Fibroblast of skin of left biceps (primary cell): ENCODE measurements around the gene CCDC183.
"Not testable (repeated sequence)": the region's sequence is repeated elsewhere in the genome, so short reads cannot be mapped to it uniquely, and the experiment has no call there.

Experiments used
- DNase-seq, 2 experiments: peaks; one replicate each; pipeline ENCODE4 v3.0.0-alpha.2; 2013; ENCODE audit warnings: low read depth in 2 of 2

The CCDC183 gene

DNA sequence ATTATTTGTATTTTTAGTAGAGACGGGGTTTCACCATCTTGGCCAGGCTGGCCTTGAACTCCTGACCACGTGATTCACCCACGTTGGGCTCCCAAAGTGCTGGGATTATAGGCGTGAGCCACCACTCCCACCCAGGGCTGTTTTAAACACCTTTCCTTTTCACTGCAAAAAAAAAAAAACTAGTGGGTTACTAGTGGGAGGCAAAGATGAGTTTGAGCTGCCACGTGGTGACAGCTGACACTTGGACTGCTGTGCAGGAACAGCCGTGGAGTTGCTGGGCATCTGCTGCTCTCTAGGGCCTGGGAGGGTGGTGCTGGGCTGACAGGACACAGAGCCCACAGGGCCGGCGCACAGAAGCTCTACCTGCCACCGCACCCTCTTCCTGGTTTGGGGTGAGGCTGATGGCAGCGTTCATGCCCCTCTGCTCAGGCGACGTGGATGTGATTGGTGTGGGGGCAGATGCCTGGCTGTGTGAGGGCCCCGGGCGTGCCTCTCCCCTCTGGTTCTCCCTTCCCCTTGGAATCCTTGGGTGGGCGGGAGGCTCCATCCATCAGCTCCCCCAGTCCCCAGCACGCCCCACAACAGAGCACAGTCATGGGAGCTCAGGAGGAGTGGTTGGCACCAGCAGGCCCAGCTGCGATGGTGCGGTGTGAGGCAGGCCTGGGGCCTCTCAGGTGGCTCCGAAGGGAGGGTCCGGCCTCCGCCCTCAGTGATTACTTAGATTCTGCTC is 28.5 kb downstream of the CCDC183 start:
- DNase-seq, result no peak

DNA sequence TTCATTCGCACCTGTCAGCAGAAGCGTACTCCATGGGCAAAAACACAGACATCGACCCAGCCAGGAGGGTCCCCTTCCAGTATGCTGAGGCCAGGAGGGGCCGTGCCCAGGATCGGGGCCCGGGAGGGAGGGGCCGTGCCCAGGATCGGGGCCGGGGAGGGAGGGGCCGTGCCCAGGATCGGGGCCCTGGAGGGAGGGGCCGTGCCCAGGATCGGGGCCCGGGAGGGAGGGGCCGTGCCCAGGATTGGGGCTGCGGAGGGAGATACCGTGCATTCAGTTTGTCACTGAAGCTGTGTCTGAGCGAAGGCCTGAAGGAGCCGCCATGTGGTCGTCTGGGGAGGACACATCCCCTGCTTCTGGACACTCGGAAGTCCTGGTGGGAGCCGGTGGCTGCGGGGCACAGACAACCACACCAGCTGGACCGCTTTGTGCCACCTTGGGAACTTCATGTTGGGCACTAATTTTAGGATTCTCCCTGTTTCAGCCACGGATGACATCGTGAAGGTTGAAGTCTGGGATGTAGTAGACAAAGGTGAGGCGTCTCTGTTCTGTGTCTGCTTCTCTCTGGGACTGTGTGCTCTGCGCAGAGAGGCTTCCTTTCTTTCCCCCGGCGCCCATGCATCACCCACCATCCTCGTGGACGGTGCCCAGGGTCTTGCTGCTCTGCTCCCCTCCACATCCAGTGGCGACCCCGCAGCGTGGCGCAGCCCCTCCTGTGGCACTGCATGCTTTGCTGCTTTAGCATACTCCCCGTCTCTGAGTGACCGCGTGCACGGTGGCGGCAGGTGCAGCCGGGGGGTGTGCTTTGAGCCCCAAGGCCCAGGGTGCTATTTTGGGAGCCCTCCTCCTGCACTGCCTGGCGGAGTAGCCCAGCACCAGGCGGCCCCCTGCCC is 29.4 kb downstream of the CCDC183 start:
- no peak for DNase-seq

DNA sequence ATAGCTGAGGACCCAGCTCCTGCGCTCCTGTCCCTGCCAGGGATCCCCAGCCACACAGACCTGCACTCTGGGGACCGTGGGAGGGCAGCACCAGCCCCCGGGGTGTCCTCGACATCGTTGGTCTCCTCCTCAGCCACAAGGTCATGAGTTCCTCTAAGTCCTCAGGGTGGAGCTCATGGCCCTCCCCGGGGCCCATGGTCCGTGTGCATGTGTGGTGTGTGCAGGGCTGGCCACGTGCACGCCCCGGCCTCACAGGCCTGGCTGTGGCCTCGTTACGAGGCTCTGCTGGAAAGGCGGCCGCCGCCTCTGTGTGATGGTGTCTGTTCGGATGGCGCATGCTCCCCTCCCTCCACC is 30.0 kb downstream of the CCDC183 start:
- DNase-seq, result no peak

DNA sequence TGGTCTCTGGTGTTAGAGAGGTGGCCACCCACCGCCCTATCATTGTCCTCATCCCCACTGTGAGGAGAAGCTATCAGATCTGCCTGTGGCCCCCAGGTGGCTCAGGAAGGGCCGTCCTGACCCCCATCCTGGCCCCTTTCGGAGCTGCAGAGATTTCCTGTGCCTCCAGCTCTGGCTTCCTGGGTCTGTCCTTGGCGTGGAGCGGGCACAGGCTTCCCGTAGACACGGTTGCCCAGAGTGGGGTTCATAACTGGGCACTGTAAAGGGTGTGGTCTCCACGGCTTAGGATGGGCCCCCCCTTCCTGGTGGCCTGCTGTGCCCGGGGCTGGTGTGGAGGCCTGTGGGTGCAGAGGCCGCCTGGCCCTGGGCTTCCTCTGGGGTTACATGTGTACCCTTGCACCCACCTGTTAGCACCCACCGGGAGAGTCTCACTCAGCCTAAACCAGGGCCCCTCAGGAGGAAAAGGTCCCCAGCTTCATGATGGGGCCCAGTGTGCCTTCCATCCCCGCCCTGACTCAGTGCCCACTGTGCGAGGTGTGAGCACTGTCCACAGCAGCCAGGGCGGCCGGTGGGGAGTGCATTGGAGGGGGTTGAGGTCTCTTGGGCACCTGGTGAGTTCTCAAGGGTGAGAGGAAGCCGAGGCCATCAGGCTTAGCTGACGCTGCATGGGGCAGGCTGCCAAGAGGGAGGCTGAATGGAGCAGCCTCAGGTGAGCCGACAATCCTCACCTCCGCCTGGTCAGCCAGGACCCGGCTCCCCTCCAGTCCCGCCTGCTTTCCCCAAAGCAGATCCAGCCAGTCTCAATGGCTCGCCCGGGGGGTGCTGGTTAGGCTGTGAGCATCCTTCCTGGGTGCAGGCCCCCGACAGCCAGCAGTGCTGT is 30.8 kb downstream of the CCDC183 start:
- DNase-seq, result no peak

DNA sequence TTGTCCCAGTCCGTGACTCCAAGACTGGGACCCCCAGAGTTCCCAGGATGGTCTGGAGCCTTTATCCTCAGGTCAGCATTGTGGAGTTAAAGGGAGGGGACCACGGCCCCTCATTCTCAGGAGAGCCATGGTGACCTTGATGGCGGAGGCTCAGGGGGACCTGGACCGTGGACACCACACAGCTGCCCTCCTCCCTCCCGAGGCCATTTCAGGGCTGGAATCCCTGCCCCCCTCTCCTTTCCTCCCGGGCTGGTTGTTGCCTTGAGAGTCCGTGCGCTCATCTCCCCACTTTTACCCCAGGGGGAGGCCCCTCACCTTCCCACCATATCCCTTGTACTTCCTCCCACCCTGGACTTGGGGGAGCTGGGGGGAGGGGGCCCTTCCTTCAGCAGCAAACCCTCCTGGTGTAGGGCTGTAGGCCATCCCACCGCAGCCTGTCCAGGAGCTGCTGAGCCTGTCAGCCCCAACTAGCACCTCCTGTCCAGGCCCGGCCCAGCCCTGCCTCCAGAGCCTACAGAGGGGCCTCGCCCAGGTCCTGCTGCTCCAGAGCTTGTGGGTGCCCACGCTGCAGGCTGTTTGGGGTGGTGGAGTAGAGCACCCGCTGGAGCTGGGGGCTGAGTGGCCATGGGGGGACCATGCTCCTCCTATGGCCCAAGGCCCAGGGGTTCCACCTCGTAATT is 31.8 kb downstream of the CCDC183 start:
- DNase-seq, result no peak

GRCh38 chr9:136828474-136829140 is 32.5 kb downstream of the CCDC183 start:
- no peak for DNase-seq

DNA sequence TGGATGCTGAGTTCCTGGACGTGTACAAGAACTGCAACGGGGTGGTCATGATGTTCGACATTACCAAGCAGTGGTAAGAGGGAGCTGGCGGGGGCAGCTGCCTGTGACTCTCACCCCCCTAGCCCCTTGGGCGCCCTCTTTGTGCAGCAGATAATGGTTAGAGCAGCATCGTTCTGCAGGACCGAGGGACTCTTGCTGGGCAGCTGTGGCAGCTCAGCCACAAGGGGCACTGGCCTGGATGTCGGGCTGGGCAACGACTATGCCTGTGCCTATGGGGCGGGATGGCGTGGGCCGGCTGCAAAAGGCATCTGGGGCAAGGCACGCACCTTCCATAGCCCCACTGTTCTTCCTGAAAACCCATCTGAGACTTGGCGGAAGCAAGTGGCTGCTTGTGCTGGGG is 33.3 kb downstream of the CCDC183 start:
- no peak for DNase-seq

GRCh38 chr9:136829981-136830885 is 34.1 kb downstream of the CCDC183 start:
- DNase-seq, result no peak

GRCh38 chr9:136831002-136831719 is 35.0 kb downstream of the CCDC183 start:
- DNase-seq, result no peak

DNA sequence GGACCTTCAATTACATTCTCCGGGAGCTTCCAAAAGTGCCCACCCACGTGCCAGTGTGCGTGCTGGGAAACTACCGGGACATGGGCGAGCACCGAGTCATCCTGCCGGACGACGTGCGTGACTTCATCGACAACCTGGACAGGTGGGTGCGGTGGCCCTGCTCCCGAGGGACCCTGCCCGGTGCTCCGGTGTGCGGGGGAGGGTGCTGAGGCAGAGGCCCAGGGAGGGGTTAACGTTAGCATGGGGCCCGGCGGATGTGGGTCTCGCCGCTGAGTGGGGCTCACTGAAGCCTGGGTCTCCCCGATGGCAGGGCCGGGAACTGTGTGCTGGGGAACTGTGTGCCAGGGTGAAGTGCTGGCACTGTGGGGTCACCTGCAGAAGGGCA is 35.6 kb downstream of the CCDC183 start:
- no peak for DNase-seq

DNA sequence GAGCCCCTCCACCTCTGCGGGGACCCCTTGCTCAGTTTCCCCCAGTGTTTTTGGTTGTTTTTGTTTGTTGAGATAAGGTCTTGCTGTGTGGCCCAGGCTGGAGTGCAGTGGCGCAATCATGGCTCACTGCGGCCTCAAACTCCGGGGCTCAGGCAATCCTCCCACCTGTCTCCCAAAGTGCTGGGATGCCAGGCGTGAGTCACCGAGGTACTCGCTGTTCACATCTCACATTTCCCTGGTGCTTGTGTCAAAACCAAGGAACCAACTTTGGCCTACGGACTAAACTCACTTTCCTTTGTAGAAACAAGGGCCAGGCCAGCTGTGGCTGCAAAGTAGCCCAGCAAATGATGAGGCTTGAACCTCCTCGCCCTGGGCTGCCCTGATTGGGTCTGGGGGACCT is 36.4 kb downstream of the CCDC183 start:
- DNase-seq, result no peak

- not testable (repeated sequence) for DNase-seq
These were observed 37.4 kb downstream of the CCDC183 start for GRCh38 chr9:136833381-136834048.

GRCh38 chr9:136835162-136835931 is 39.2 kb downstream of the CCDC183 start:
- no peak for DNase-seq

DNA sequence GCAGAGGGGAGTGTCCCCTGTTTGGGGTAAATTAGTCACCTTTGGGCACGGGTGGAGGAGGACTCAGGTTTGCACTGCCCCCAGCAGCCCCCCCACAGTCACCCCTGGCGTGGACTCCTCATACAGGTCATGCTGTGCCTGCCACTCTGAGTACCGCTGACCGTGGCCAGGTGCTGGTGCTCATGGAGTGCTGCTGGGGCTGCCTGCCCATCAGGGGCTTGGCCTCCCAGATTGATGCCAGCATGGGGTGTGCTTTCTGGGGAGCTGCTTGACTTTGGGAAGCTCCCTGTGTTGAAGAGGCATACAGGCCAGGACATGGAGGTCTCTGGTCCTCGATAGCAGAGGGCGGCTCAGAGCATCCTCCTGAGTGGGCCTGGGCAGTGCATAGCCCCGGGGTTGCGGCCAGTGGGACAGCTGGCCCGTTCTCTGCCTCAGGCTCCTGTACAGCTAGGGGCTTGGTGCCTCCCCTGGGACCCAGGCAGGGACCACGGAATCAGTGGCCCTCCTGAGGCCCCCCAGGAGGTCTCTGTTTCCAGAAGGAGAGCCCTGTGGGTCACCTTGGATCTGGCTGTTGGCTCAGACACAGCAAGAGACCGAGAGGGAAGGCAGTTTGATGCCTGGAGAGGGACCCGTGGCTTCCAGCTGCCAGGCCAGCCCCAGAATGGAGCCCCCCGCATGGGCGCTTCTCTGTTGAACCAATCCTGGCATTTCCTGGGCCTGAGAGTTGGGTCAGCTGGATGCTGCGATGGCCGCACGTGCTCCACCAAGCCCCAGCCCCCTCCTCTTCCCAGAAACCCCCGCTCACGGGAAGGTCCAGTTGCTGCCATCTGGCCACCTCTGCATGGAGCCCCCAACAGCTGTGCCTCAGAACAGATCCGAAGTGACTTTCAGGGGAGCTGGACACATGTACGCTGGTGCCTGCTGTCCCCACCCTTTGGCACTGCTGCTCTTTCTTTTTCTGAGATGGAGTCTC is 40.1 kb downstream of the CCDC183 start:
- no peak for DNase-seq

- no peak for DNase-seq
These were observed 41.2 kb downstream of the CCDC183 start for GRCh38 chr9:136837146-136837855.

- not testable (repeated sequence) for DNase-seq
These were observed 41.7 kb downstream of the CCDC183 start for GRCh38 chr9:136837856-136838277.
